ENCODE measurements around the gene FNIP1. TPM values are rescaled to one million over a fixed set of nuclear protein-coding genes. Genes with fewer than 3 reads are reported as not detected.
A peak's percentile ranks its signal among the peaks of the same experiment; 100 is the strongest.

FNIP1 gene
- total and polyA plus RNA-seq, 2 of the 13 experiments (the other 11 are each of a cell fraction or from before 2014, with no cell fraction given): 10.9 to 29.3 TPM

- TF ChIP-seq, protein P1, sequence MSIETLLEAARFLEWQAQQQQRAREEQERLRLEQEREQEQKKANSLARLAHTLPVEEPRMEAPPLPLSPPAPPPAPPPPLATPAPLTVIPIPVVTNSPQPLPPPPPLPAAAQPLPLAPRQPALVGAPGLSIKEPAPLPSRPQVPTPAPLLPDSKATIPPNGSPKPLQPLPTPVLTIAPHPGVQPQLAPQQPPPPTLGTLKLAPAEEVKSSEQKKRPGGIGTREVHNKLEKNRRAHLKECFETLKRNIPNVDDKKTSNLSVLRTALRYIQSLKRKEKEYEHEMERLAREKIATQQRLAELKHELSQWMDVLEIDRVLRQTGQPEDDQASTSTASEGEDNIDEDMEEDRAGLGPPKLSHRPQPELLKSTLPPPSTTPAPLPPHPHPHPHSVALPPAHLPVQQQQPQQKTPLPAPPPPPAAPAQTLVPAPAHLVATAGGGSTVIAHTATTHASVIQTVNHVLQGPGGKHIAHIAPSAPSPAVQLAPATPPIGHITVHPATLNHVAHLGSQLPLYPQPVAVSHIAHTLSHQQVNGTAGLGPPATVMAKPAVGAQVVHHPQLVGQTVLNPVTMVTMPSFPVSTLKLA (IDR thresholded peaks at IDR 0.05): peak; percentile 89
- TF ChIP-seq ZNF605 (CRISPR knock-in tag; IDR thresholded peaks at IDR 0.05) (peak; percentile 95), CAMTA2 (CRISPR knock-in tag; IDR thresholded peaks at IDR 0.05; ENCODE audit: borderline replicate concordance) (no peak; the same call in 1 of the 2 replicates), POLR2AphosphoS5 (IDR thresholded peaks at IDR 0.05; ENCODE audit: low read depth, low read length) (peak; percentile 94), ZNF124 (CRISPR knock-in tag; IDR thresholded peaks at IDR 0.05) (peak; percentile 55; the same call in 1 of the 2 replicates), NFE2L2 (IDR thresholded peaks at IDR 0.05; ENCODE audit: low read length) (no peak), ZNF761 (CRISPR knock-in tag; conservative IDR thresholded peaks at IDR 0.05) (peak; percentile 87), ZNF138 (CRISPR knock-in tag; IDR thresholded peaks at IDR 0.05; ENCODE audit: low read depth) (no peak), NR0B2 (CRISPR knock-in tag; IDR thresholded peaks at IDR 0.05) (peak; percentile 80; the same call in 1 of the 2 replicates), GATA4 (IDR thresholded peaks at IDR 0.05; ENCODE audit: borderline replicate concordance, low read depth) (no peak; the same call in 1 of the 2 replicates), ZNF253 (CRISPR knock-in tag; IDR thresholded peaks at IDR 0.05; ENCODE audit: borderline replicate concordance) (0 out of 2 replicates have a peak, but pooled peaks have one; percentile 73), NFRKB (IDR thresholded peaks at IDR 0.05) (no peak), ZFP36 (IDR thresholded peaks at IDR 0.05; ENCODE audit: borderline replicate concordance, low read depth, low read length, partially characterized antibody) (no peak), ZNF780A (CRISPR knock-in tag; IDR thresholded peaks at IDR 0.05) (peak; percentile 84), ZNF766 (CRISPR knock-in tag; IDR thresholded peaks at IDR 0.05; ENCODE audit: borderline replicate concordance) (peak; percentile 53; the same call in 1 of the 2 replicates), ZMYM4 (CRISPR knock-in tag; IDR thresholded peaks at IDR 0.05) (peak; percentile 96), SATB2 (CRISPR knock-in tag; IDR thresholded peaks at IDR 0.05) (no peak), ZNF407 (CRISPR knock-in tag; IDR thresholded peaks at IDR 0.05; ENCODE audit: not compliant biosample characterization) (no peak)
These were observed at the start of gene FNIP1 (continued) for GRCh38 chr5:131796793-131797693.

All from HepG2 (cell line).